Measurements from ENCODE around the gene MYL12A. TPM values are rescaled to one million over a fixed set of nuclear protein-coding genes. Genes with fewer than 3 reads are reported as not detected.

MYL12A gene
- total and polyA plus RNA-seq, 2 of the 8 experiments (the other 6 are each of a cell fraction or from before 2014, with no cell fraction given): 188 to 247 TPM

- Histone ChIP-seq H3K4me3 (ENCODE audit: extremely low read depth in 1 of 4, insufficient read depth in 2 of 4, low read depth in 3 of 4, low read length in 4 of 4) (no peak overlapping the region), H3K18ac (ENCODE audit: extremely low read depth, low read length) (no peak overlapping the region), H3K27me3 (replicated peaks in 1 of 4; ENCODE audit: control insufficient read depth in 3 of 4, extremely low read depth in 1 of 4, insufficient read depth in 3 of 4, low read length in 3 of 4) (no peaks in the 10 kb centered on the region), H3K79me1 (ENCODE audit: low read depth, low read length) (no peaks in the 10 kb centered on the region), H2BK5ac (ENCODE audit: low read depth, low read length) (no peak overlapping the region), H2BK120ac (replicated peaks; ENCODE audit: low read depth, low read length) (no peak overlapping the region), H3K27ac (ENCODE audit: low read depth, low read length) (no peak overlapping the region), H3K36me3 (ENCODE audit: control insufficient read depth in 2 of 4, insufficient read depth in 4 of 4, low read length in 3 of 4) (peaks cover 0 to 3% (median 0%) of the 10 kb centered on the region in 4 experiments; a peak in 1 of 8 replicates), H2AK5ac (ENCODE audit: low read depth, low read length) (no peak overlapping the region), H3K9ac (replicated peaks in 1 of 4; ENCODE audit: extremely low read depth in 1 of 4, low read depth in 3 of 4, low read length in 3 of 4) (no peak overlapping the region), H3K79me2 (ENCODE audit: control insufficient read depth in 1 of 2, insufficient read depth in 2 of 2, low read length in 2 of 2) (no peaks in the 10 kb centered on the region), H2BK12ac (ENCODE audit: low read depth, low read length) (no peak overlapping the region), H3K9me3 (ENCODE audit: insufficient read depth in 2 of 2, low read depth in 1 of 2, low read length in 1 of 2) (peaks cover 12 to 19% of the 10 kb centered on the region in 2 experiments), H3K4me1 (replicated peaks in 1 of 4; ENCODE audit: control insufficient read depth in 3 of 4, insufficient read depth in 4 of 4, low read length in 3 of 4) (no peaks in the 10 kb centered on the region), H3K14ac (ENCODE audit: insufficient read length) (no peak overlapping the region), H3K23me2 (ENCODE audit: low read depth, low read length) (no peaks in the 10 kb centered on the region), H4K8ac (ENCODE audit: extremely low read depth, insufficient read depth, low read length) (no peak overlapping the region), H4K91ac (replicated peaks; ENCODE audit: insufficient read length, low read length) (no peak overlapping the region), H4K20me1 (replicated peaks in 1 of 2; ENCODE audit: control insufficient read depth in 1 of 2, insufficient read depth in 2 of 2, low read length in 2 of 2) (no peaks in the 10 kb centered on the region), H2BK15ac (ENCODE audit: low read length) (no peak overlapping the region), H2AFZ (ENCODE audit: low read length) (no peak overlapping the region), H2BK20ac (ENCODE audit: low read length) (no peak overlapping the region), H3K56ac (replicated peaks; ENCODE audit: insufficient read length, low read depth, low read length) (no peak overlapping the region), H3K4ac (replicated peaks; ENCODE audit: insufficient read length, low read depth, low read length) (no peak overlapping the region), H3K4me2 (ENCODE audit: insufficient read depth in 1 of 2, low read depth in 2 of 2, low read length in 2 of 2) (no peak overlapping the region), H4K5ac (ENCODE audit: insufficient read length, low read depth, low read length) (no peak overlapping the region), H3K23ac (ENCODE audit: insufficient read length) (no peak overlapping the region)
- no peak for DNase-seq (ENCODE audit: low read depth in 1 of 2, low spot score in 2 of 2)
- CTCF ChIA-PET (ENCODE audit: partially characterized antibody): interaction anchor here (0.7 to 1.8 kb wide), 7 partner anchors 10 to 318 kb away, joined by 3 to 5 read pairs (median 3); no protein-coding TSS in a partner anchor
- POLR2A ChIA-PET (ENCODE audit: partially characterized antibody): interaction anchor here (1.9 kb wide), 1 partner anchor 9 kb away, joined by 9 read pairs; the partner anchor contains the start of gene MYL12A
- FAIRE-seq: no peak
- 80% methylated on average over 2 of the region's 2 CpGs; no CpG with 5 or more reads in 1 of the 2 experiments for WGBS, 2 experiments (ENCODE audit: extremely low coverage in 1 of 2, insufficient coverage in 1 of 2, insufficient read length in 1 of 2, insufficient replicate concordance in 2 of 2, low coverage in 1 of 2, low lambda C conversion rate in 2 of 2, missing lambda C conversion rate in 1 of 2)
- TF ChIP-seq RAD21 (IDR thresholded peaks at IDR 0.05 in 1 of 2, conservative IDR thresholded peaks at IDR 0.05 in 1 of 2; ENCODE audit: low read depth in 2 of 2, low read length in 2 of 2) (no peak), GTF2F1 (IDR thresholded peaks at IDR 0.05; ENCODE audit: borderline replicate concordance, low read depth, low read length) (no peak), EZH2 (IDR thresholded peaks at IDR 0.05; ENCODE audit: low read depth, low read length, severe bottlenecking) (no peak), EGR1 (IDR thresholded peaks at IDR 0.05; ENCODE audit: borderline replicate concordance, low read depth, low read length) (no peak), ZNF274 (IDR thresholded peaks at IDR 0.05; ENCODE audit: borderline replicate concordance, extremely low read depth, low read length) (no peak)
These were observed 8.9 kb upstream of the MYL12A start for GRCh38 chr18:3238742-3239141.
